RCC 7860 (cell line): ENCODE results near the gene TMEM198.

ENCODE experiments used
- DNase-seq: peaks from one replicate; pipeline ENCODE4 v3.0.0-alpha.2; 2015; ENCODE audit warnings: low spot score
- FAIRE-seq: peaks from 2 replicates; lab custom pipeline; 2012; peaks lifted over from hg19 to GRCh38; lab: Jason Lieb, UNC

The TMEM198 gene

GRCh38 chr2:219508971-219509779 lies 34.7 kb upstream of the TMEM198 start:
- no peak for DNase-seq
- no peak for FAIRE-seq

GRCh38 chr2:219509780-219510511 lies 33.9 kb upstream of the TMEM198 start:
- DNase-seq (no peak), FAIRE-seq (no peak)

GRCh38 chr2:219510512-219511135 lies 33.2 kb upstream of the TMEM198 start:
- no peak for FAIRE-seq
- DNase-seq: no peak

- DNase-seq (no peak), FAIRE-seq (no peak)
These were observed 32.1 kb upstream of the TMEM198 start for GRCh38 chr2:219511547-219512325.

GRCh38 chr2:219512524-219513216 lies 31.2 kb upstream of the TMEM198 start:
- DNase-seq (no peak), FAIRE-seq (no peak)

- DNase-seq (no peak), FAIRE-seq (no peak)
These were observed 30.0 kb upstream of the TMEM198 start for GRCh38 chr2:219513787-219514186.

- no peak for DNase-seq
These were observed 29.5 kb upstream of the TMEM198 start, which contains the start of gene ASIC4 for GRCh38 chr2:219514196-219514761. Gene ASIC4 (plus strand): TSS chr2:219514482. CDS start chr2:219514725, 243 bp downstream.

GRCh38 chr2:219514836-219515235 lies 29.0 kb upstream of the TMEM198 start:
- no peak for FAIRE-seq
- DNase-seq: no peak

More at GRCh38 chr2:219514196-219514761, 29.5 kb upstream of the TMEM198 start, which contains the start of gene ASIC4:
- FAIRE-seq: no peak

- FAIRE-seq (no peak), DNase-seq (no peak)
These were observed 27.8 kb upstream of the TMEM198 start for GRCh38 chr2:219515874-219516629.

- DNase-seq (no peak), FAIRE-seq (no peak)
These were observed 26.9 kb upstream of the TMEM198 start for GRCh38 chr2:219516888-219517287.

- no peak for DNase-seq
- no peak for FAIRE-seq
These were observed 25.7 kb upstream of the TMEM198 start for GRCh38 chr2:219517954-219518778.

GRCh38 chr2:219519526-219519916 lies 24.3 kb upstream of the TMEM198 start:
- FAIRE-seq (no peak), DNase-seq (no peak)

GRCh38 chr2:219520079-219520478 lies 23.7 kb upstream of the TMEM198 start:
- FAIRE-seq (no peak), DNase-seq (no peak)

GRCh38 chr2:219521066-219521880 lies 22.6 kb upstream of the TMEM198 start:
- DNase-seq: peak; percentile 24
- no peak for FAIRE-seq

GRCh38 chr2:219522111-219523030 lies 21.5 kb upstream of the TMEM198 start:
- peak; percentile 43 for DNase-seq

GRCh38 chr2:219523031-219523671 lies 20.7 kb upstream of the TMEM198 start:
- no peak for FAIRE-seq
- no peak for DNase-seq

More at GRCh38 chr2:219522111-219523030, 21.5 kb upstream of the TMEM198 start:
- FAIRE-seq: no peak
